ENCODE data around the gene LPAR3.
"Not testable (repeated sequence)": the region's sequence is repeated elsewhere in the genome, so short reads cannot be mapped to it uniquely, and the experiment has no call there.

The LPAR3 gene

GRCh38 chr1:84919461-84919970, 26.5 kb upstream of the LPAR3 start:
- TF ChIP-seq CTCF (IDR thresholded peaks at IDR 0.05; ENCODE audit: insufficient read depth, low read depth, low read length, missing control alignments): no peak
- no peak for DNase-seq (ENCODE audit: low read depth)
- no peak overlapping the region for H3K4me3 ChIP-seq (ENCODE audit: low read length)

- no peak overlapping the region for H3K4me3 ChIP-seq (ENCODE audit: low read length)
- TF ChIP-seq CTCF (IDR thresholded peaks at IDR 0.05; ENCODE audit: insufficient read depth, low read depth, low read length, missing control alignments): no peak
- no peak for DNase-seq (ENCODE audit: low read depth)
Measured at GRCh38 chr1:84918726-84919336, 25.8 kb upstream of the LPAR3 start.

- no peak for DNase-seq (ENCODE audit: low read depth)
- no peak overlapping the region for H3K4me3 ChIP-seq (ENCODE audit: low read length)
- TF ChIP-seq CTCF (IDR thresholded peaks at IDR 0.05; ENCODE audit: insufficient read depth, low read depth, low read length, missing control alignments): no peak
Measured at GRCh38 chr1:84916897-84917296, 23.9 kb upstream of the LPAR3 start.

GRCh38 chr1:84913555-84913892, 20.5 kb upstream of the LPAR3 start:
- no peak for TF ChIP-seq CTCF (IDR thresholded peaks at IDR 0.05; ENCODE audit: insufficient read depth, low read depth, low read length, missing control alignments)
- H3K4me3 ChIP-seq (ENCODE audit: low read length): no peak overlapping the region
- DNase-seq (ENCODE audit: low read depth): peak; percentile 27

- DNase-seq (ENCODE audit: low read depth): peak; percentile 64
- no peak for TF ChIP-seq CTCF (IDR thresholded peaks at IDR 0.05; ENCODE audit: insufficient read depth, low read depth, low read length, missing control alignments)
Measured at GRCh38 chr1:84912726-84913554, 19.9 kb upstream of the LPAR3 start.

GRCh38 chr1:84908746-84909464, 15.9 kb upstream of the LPAR3 start:
- not testable (repeated sequence) for DNase-seq (ENCODE audit: low read depth); H3K4me3 ChIP-seq (ENCODE audit: low read length)

More at GRCh38 chr1:84912726-84913554, 19.9 kb upstream of the LPAR3 start:
- H3K4me3 ChIP-seq (ENCODE audit: low read length): no peak overlapping the region
